HepG2 (cell line): Measurements from ENCODE around the gene UCMA. TPM values are rescaled to one million over a fixed set of nuclear protein-coding genes. Genes with fewer than 3 reads are reported as not detected.
A peak's percentile ranks its signal among the peaks of the same experiment; 100 is the strongest.

ENCODE experiments used
- ATAD3A ChIP-seq: sonication (generic); formaldehyde crosslinking; IDR thresholded peaks from 2 replicates; pipeline ENCODE4 v1.4.0; 2020; ENCODE audit warnings: missing genetic modification reagents
- EED ChIP-seq: sonication (generic); formaldehyde crosslinking; IDR thresholded peaks from 2 replicates; pipeline ENCODE4 v1.5.0; 2020; ENCODE audit warnings: mild to moderate bottlenecking, missing genetic modification reagents
- ERF ChIP-seq: IDR thresholded peaks from 2 replicates; pipeline ENCODE4 v1.6.1; 2018; ENCODE audit warnings: missing biosample characterization, missing genetic modification reagents
- NCOA2 ChIP-seq: sonication (generic); formaldehyde crosslinking; IDR thresholded peaks from 2 replicates; pipeline ENCODE4 v1.8.0; 2022; ENCODE audit warnings: inconsistent platforms
- NFRKB ChIP-seq: fragments of 450-650 bp; IDR thresholded peaks from 2 replicates; pipeline ENCODE4 v1.6.1; 2017
- SKIL ChIP-seq: sonication (generic); formaldehyde crosslinking; IDR thresholded peaks from 2 replicates; pipeline ENCODE4 v1.8.0; 2022; ENCODE audit warnings: missing genetic modification reagents, mild to moderate bottlenecking, moderate library complexity, borderline replicate concordance
- SP4 ChIP-seq: sonication (generic); formaldehyde crosslinking; IDR thresholded peaks from 2 replicates; pipeline ENCODE4 v1.8.1; 2023; ENCODE audit warnings: mild to moderate bottlenecking, missing genetic modification reagents
- TBX2 ChIP-seq: sonication (generic); formaldehyde crosslinking; IDR thresholded peaks from 2 replicates; pipeline ENCODE4 v1.5.0; 2020; ENCODE audit warnings: missing genetic modification reagents, mild to moderate bottlenecking, borderline replicate concordance
- TFAP4 ChIP-seq: sonication (generic); IDR thresholded peaks from 2 replicates; pipeline ENCODE4 v1.6.1; 2016; ENCODE audit warnings: low read depth, borderline replicate concordance
- ZNF350 ChIP-seq: sonication (generic); formaldehyde crosslinking; IDR thresholded peaks from 2 replicates; pipeline ENCODE4 v1.4.0; 2020; ENCODE audit warnings: mild to moderate bottlenecking, low read depth, missing genetic modification reagents, borderline replicate concordance
- ZNF557 ChIP-seq: sonication (generic); formaldehyde crosslinking; IDR thresholded peaks from 2 replicates; pipeline ENCODE4 v1.4.0; 2020; ENCODE audit warnings: missing genetic modification reagents
- polyA plus RNA-seq, 8 experiments: library from polyadenylated mRNA; depleted of rRNA in 3 of 8; stranded (reverse) in 7 of 8; unstranded in 1 of 8; fragments of >200 nt; fragmentation: Illumina TruSeq in 4 of 8; extraction: Trizol in 4 of 8; gene quantifications; 2 replicates each; pipeline versions ENCODE4 v1.2.1 to v1.2.3, GENCODE V29; 2011 to 2016; ENCODE audit warnings: low read depth in 4 of 8, missing spikeins in 1 of 8, mixed read lengths in 1 of 8; ENCODE audit not compliant: insufficient read depth in 1 of 8
- total RNA-seq, 5 experiments: library from RNA; depleted of rRNA; stranded (reverse); fragments of >200 nt; fragmentation: Illumina TruSeq; extraction: Trizol; gene quantifications; 2 replicates each; pipeline ENCODE4 v1.2.3, GENCODE V29; 2016; ENCODE audit warnings: low read depth in 1 of 5
- TF ChIP-seq, protein P1 (sequence below): sonication (generic); formaldehyde crosslinking; IDR thresholded peaks from 2 replicates; pipeline ENCODE4 v1.5.0; 2020; ENCODE audit warnings: mild to moderate bottlenecking, missing genetic modification reagents, borderline replicate concordance
- TF ChIP-seq, protein P2 (sequence below): sonication (generic); formaldehyde crosslinking; IDR thresholded peaks from 2 replicates; pipeline ENCODE4 v1.4.0; 2020; ENCODE audit warnings: missing genetic modification reagents
- TF ChIP-seq, protein P3 (sequence below): sonication (generic); formaldehyde crosslinking; IDR thresholded peaks from 2 replicates; pipeline ENCODE4 v1.5.0; 2020; ENCODE audit warnings: mild to moderate bottlenecking, missing genetic modification reagents

UCMA gene
- total and polyA plus RNA-seq, 2 of the 13 experiments (the other 11 are each of a cell fraction or from before 2014, with no cell fraction given): not detected

DNA sequence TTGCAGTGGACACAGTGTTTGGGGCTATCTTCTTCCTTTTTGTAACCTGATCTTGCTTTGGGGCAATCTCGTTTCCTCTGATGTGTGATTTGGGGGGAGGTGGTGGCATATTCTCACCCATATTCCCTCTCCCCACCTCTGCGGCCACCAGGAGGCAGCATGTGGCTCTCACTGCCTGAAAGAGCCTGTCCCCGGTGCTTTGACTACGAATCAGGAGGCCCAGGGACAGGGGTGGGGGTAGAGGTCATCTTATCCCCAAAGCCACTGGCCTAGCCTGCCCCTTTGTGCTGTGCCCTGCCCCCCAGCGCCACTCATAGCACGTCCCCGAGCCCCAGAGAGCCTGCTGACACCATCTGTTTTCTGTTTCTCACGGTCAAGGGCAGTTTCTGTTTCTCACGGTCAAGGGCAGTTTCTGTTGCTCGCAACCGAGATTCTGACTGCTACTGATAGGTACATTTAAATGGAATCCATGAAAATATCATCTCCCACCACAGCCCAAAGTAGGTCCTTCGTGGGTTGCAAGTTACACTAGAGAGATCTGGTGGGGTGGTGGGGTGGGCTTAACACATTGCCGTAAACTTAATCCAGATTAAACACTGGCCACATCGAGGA lies 37.5 kb upstream of the UCMA start (continued):
- TF ChIP-seq TFAP4: no peak; the same call in 1 of the 2 replicates
- peak; percentile 62; the same call in 1 of the 2 replicates for TF ChIP-seq SP4 (CRISPR knock-in tag)
- TF ChIP-seq, protein P1, sequence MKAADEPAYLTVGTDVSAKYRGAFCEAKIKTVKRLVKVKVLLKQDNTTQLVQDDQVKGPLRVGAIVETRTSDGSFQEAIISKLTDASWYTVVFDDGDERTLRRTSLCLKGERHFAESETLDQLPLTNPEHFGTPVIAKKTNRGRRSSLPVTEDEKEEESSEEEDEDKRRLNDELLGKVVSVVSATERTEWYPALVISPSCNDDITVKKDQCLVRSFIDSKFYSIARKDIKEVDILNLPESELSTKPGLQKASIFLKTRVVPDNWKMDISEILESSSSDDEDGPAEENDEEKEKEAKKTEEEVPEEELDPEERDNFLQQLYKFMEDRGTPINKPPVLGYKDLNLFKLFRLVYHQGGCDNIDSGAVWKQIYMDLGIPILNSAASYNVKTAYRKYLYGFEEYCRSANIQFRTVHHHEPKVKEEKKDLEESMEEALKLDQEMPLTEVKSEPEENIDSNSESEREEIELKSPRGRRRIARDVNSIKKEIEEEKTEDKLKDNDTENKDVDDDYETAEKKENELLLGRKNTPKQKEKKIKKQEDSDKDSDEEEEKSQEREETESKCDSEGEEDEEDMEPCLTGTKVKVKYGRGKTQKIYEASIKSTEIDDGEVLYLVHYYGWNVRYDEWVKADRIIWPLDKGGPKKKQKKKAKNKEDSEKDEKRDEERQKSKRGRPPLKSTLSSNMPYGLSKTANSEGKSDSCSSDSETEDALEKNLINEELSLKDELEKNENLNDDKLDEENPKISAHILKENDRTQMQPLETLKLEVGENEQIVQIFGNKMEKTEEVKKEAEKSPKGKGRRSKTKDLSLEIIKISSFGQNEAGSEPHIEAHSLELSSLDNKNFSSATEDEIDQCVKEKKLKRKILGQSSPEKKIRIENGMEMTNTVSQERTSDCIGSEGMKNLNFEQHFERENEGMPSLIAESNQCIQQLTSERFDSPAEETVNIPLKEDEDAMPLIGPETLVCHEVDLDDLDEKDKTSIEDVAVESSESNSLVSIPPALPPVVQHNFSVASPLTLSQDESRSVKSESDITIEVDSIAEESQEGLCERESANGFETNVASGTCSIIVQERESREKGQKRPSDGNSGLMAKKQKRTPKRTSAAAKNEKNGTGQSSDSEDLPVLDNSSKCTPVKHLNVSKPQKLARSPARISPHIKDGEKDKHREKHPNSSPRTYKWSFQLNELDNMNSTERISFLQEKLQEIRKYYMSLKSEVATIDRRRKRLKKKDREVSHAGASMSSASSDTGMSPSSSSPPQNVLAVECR: peak; percentile 53; the same call in 1 of the 2 replicates
- peak; percentile 15; the same call in 1 of the 2 replicates for TF ChIP-seq ERF
- TF ChIP-seq, protein P2, sequence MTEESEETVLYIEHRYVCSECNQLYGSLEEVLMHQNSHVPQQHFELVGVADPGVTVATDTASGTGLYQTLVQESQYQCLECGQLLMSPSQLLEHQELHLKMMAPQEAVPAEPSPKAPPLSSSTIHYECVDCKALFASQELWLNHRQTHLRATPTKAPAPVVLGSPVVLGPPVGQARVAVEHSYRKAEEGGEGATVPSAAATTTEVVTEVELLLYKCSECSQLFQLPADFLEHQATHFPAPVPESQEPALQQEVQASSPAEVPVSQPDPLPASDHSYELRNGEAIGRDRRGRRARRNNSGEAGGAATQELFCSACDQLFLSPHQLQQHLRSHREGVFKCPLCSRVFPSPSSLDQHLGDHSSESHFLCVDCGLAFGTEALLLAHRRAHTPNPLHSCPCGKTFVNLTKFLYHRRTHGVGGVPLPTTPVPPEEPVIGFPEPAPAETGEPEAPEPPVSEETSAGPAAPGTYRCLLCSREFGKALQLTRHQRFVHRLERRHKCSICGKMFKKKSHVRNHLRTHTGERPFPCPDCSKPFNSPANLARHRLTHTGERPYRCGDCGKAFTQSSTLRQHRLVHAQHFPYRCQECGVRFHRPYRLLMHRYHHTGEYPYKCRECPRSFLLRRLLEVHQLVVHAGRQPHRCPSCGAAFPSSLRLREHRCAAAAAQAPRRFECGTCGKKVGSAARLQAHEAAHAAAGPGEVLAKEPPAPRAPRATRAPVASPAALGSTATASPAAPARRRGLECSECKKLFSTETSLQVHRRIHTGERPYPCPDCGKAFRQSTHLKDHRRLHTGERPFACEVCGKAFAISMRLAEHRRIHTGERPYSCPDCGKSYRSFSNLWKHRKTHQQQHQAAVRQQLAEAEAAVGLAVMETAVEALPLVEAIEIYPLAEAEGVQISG (CRISPR knock-in tag): no peak
- TF ChIP-seq, protein P3, sequence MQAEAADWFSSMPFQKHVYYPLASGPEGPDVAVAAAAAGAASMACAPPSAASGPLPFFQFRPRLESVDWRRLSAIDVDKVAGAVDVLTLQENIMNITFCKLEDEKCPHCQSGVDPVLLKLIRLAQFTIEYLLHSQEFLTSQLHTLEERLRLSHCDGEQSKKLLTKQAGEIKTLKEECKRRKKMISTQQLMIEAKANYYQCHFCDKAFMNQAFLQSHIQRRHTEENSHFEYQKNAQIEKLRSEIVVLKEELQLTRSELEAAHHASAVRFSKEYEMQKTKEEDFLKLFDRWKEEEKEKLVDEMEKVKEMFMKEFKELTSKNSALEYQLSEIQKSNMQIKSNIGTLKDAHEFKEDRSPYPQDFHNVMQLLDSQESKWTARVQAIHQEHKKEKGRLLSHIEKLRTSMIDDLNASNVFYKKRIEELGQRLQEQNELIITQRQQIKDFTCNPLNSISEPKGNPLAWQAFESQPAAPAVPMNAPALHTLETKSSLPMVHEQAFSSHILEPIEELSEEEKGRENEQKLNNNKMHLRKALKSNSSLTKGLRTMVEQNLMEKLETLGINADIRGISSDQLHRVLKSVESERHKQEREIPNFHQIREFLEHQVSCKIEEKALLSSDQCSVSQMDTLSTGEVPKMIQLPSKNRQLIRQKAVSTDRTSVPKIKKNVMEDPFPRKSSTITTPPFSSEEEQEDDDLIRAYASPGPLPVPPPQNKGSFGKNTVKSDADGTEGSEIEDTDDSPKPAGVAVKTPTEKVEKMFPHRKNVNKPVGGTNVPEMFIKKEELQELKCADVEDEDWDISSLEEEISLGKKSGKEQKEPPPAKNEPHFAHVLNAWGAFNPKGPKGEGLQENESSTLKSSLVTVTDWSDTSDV (CRISPR knock-in tag): no peak
- 0 out of 2 replicates have a peak, but pooled peaks have one; percentile 34 for TF ChIP-seq EED (CRISPR knock-in tag)
- TF ChIP-seq ZNF350 (CRISPR knock-in tag): 0 out of 2 replicates have a peak, but pooled peaks have one; percentile 60
- TF ChIP-seq NCOA2 (CRISPR knock-in tag): peak; percentile 14; the same call in 1 of the 2 replicates
- peak; percentile 86 for TF ChIP-seq TBX2 (CRISPR knock-in tag)
- TF ChIP-seq SKIL: peak; percentile 6; the same call in 1 of the 2 replicates
- no peak for TF ChIP-seq ATAD3A (CRISPR knock-in tag)
- no peak for TF ChIP-seq ZNF557 (CRISPR knock-in tag)
- no peak for TF ChIP-seq NFRKB
